ENCODE results near the gene SVOPL. TPM values are rescaled to one million over a fixed set of nuclear protein-coding genes. Genes with fewer than 3 reads are reported as not detected.

Gene SVOPL
- total and polyA plus RNA-seq, 2 donors (not counting 3 experiments of a cell fraction or from before 2014, with no cell fraction given): not detected

DNA sequence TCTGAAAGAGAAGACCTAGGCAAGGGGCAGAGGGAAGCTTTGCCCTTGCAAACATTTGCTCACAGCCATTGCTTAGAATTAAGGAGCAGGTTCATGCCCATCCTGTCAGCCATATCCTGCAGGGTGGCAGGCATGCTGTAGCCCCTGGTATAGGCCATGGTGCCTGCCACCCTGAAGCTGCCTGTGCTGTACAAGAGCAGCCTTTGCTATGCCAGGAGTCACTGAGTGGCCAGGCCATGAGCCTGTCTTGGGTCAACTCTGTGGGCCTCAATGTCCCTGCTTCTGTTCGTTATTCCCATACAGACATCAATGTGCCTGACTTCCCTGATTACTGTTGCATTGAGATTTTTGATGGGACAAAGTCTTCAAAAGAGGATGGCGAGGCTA, 368 bp upstream of the SVOPL start:
- no TSS peak for BruUV-seq (replicated peaks)
- no peak overlapping the region for H3K4me2 ChIP-seq (ENCODE audit: insufficient read depth, low read length)
- H3K9me3 ChIP-seq (replicated peaks; ENCODE audit: control insufficient read depth, insufficient read depth, low read length): no peaks in the 10 kb centered on the region
- no peaks in the 10 kb centered on the region for H3K4me1 ChIP-seq (ENCODE audit: control insufficient read depth, extremely low read depth, insufficient read depth, low read length)
- no peaks in the 10 kb centered on the region for H4K20me1 ChIP-seq (replicated peaks; ENCODE audit: control insufficient read depth, extremely low read depth, insufficient read depth, low read length)
- ChIA-PET CTCF (no interaction called here), POLR2A (no interaction called here)
- H2AFZ ChIP-seq (ENCODE audit: low read depth, low read length): no peak overlapping the region
- H3K9ac ChIP-seq (replicated peaks; ENCODE audit: extremely low read depth, insufficient read depth, low read length): no peak overlapping the region
- dilution Hi-C loops (cut with MboI; ENCODE audit: extremely low pct_ligation_motif_present, low sequenced_read_pairs) (no loop called here), intact Hi-C loops (cut with micrococcal nuclease) (no loop called here)
- FAIRE-seq (no peak), DNase-seq (ENCODE audit: low read depth, low spot score) (no peak)
- TF ChIP-seq EZH2 (IDR thresholded peaks at IDR 0.05; ENCODE audit: borderline replicate concordance, low read depth, low read length, severe bottlenecking) (no peak), CTCF (IDR thresholded peaks at IDR 0.05; ENCODE audit: extremely low read depth in 1 of 2, insufficient read depth in 1 of 2, low read depth in 1 of 2, low read length in 2 of 2) (no peak), GATA2 (IDR thresholded peaks at IDR 0.05; ENCODE audit: insufficient read depth, insufficient read length, low read depth, low read length) (no peak)
- no peaks in the 10 kb centered on the region for H3K27me3 ChIP-seq (ENCODE audit: control insufficient read depth in 2 of 2, insufficient read depth in 2 of 2, low read length in 2 of 2)
- no peaks in the 10 kb centered on the region for H3K79me2 ChIP-seq (ENCODE audit: control insufficient read depth, insufficient read depth, low read length)
- H3K36me3 ChIP-seq (ENCODE audit: control insufficient read depth in 2 of 2, extremely low read depth in 1 of 2, insufficient read depth in 2 of 2, low read length in 2 of 2): no peaks in the 10 kb centered on the region
- no peak overlapping the region for H3K4me3 ChIP-seq (replicated peaks in 1 of 3; ENCODE audit: insufficient read depth in 1 of 3, low read depth in 1 of 3, low read length in 3 of 3)
- H3K9me1 ChIP-seq (replicated peaks; ENCODE audit: control insufficient read depth, extremely low read depth, insufficient read depth, low read length): no peaks in the 10 kb centered on the region
- H3K27ac ChIP-seq (ENCODE audit: insufficient read depth, low read depth, low read length): no peak overlapping the region

GRCh38 chr7:138699661-138700060, 1.5 kb downstream of the SVOPL start:
- H4K20me1 ChIP-seq (replicated peaks; ENCODE audit: control insufficient read depth, extremely low read depth, insufficient read depth, low read length): no peaks in the 10 kb centered on the region
- H3K27me3 ChIP-seq (ENCODE audit: control insufficient read depth in 2 of 2, insufficient read depth in 2 of 2, low read length in 2 of 2): no peaks in the 10 kb centered on the region
- H3K79me2 ChIP-seq (ENCODE audit: control insufficient read depth, insufficient read depth, low read length): no peaks in the 10 kb centered on the region
- no peaks in the 10 kb centered on the region for H3K9me3 ChIP-seq (replicated peaks; ENCODE audit: control insufficient read depth, insufficient read depth, low read length)
- H2AFZ ChIP-seq (ENCODE audit: low read depth, low read length): no peak overlapping the region
- H3K36me3 ChIP-seq (ENCODE audit: control insufficient read depth in 2 of 2, extremely low read depth in 1 of 2, insufficient read depth in 2 of 2, low read length in 2 of 2): no peaks in the 10 kb centered on the region
- intact Hi-C loops (cut with micrococcal nuclease): no loop called here
- ChIA-PET POLR2A (no interaction called here), CTCF (no interaction called here)
- DNase-seq (ENCODE audit: low read depth, low spot score) (no peak), FAIRE-seq (no peak)
- H3K4me1 ChIP-seq (ENCODE audit: control insufficient read depth, extremely low read depth, insufficient read depth, low read length): no peaks in the 10 kb centered on the region
- no peak overlapping the region for H3K27ac ChIP-seq (ENCODE audit: insufficient read depth, low read depth, low read length)
- TF ChIP-seq, protein P1, sequence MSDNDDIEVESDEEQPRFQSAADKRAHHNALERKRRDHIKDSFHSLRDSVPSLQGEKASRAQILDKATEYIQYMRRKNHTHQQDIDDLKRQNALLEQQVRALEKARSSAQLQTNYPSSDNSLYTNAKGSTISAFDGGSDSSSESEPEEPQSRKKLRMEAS (IDR thresholded peaks at IDR 0.05; ENCODE audit: insufficient read depth, insufficient read length): no peak
- TF ChIP-seq POLR2AphosphoS5 (IDR thresholded peaks at IDR 0.05; ENCODE audit: insufficient read depth, low read depth, low read length) (no peak), JUN (IDR thresholded peaks at IDR 0.05; ENCODE audit: borderline replicate concordance, insufficient read depth, insufficient read length, low read depth) (no peak), EZH2 (IDR thresholded peaks at IDR 0.05; ENCODE audit: borderline replicate concordance, low read depth, low read length, severe bottlenecking) (no peak), GATA2 (IDR thresholded peaks at IDR 0.05; ENCODE audit: insufficient read depth, insufficient read length, low read depth, low read length) (no peak)
- H3K9me1 ChIP-seq (replicated peaks; ENCODE audit: control insufficient read depth, extremely low read depth, insufficient read depth, low read length): no peaks in the 10 kb centered on the region
- no peak overlapping the region for H3K4me2 ChIP-seq (ENCODE audit: insufficient read depth, low read length)
- dilution Hi-C loops (cut with MboI; ENCODE audit: extremely low pct_ligation_motif_present, low sequenced_read_pairs): no loop called here
- no peak overlapping the region for H3K4me3 ChIP-seq (replicated peaks in 1 of 3; ENCODE audit: insufficient read depth in 1 of 3, low read depth in 1 of 3, low read length in 3 of 3)
- BruUV-seq (replicated peaks): no TSS peak
- H3K9ac ChIP-seq (replicated peaks; ENCODE audit: extremely low read depth, insufficient read depth, low read length): no peak overlapping the region
